ENCODE measurements around the gene ARID5A.

DNA sequence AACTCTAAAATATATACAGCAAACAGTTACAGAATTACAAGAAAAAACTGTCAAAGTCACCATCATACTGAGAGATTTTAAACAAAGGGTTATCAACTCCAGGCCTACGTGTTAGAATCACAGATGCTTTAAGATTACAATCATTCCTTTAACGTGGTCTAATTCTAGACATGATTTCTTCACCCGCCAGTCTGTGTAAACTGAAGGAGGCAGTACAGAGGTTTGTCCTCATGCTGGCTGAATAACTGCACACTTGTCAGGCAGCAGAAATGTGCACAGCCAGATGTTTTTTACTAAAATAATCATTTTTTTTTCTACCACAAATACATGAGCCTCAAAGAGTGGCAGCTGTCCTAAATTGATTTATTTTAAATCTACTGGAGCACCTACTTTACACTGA is 15.9 kb upstream of the ARID5A start:
- TF ChIP-seq, protein P1, sequence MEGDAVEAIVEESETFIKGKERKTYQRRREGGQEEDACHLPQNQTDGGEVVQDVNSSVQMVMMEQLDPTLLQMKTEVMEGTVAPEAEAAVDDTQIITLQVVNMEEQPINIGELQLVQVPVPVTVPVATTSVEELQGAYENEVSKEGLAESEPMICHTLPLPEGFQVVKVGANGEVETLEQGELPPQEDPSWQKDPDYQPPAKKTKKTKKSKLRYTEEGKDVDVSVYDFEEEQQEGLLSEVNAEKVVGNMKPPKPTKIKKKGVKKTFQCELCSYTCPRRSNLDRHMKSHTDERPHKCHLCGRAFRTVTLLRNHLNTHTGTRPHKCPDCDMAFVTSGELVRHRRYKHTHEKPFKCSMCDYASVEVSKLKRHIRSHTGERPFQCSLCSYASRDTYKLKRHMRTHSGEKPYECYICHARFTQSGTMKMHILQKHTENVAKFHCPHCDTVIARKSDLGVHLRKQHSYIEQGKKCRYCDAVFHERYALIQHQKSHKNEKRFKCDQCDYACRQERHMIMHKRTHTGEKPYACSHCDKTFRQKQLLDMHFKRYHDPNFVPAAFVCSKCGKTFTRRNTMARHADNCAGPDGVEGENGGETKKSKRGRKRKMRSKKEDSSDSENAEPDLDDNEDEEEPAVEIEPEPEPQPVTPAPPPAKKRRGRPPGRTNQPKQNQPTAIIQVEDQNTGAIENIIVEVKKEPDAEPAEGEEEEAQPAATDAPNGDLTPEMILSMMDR (IDR thresholded peaks at IDR 0.05), result no peak
- TF ChIP-seq EZH2 (IDR thresholded peaks at IDR 0.05; ENCODE audit: borderline replicate concordance, insufficient read depth, low read depth, low read length, poor library complexity, severe bottlenecking), result no peak

All from B cell (primary cell).